Measurements from ENCODE around the gene ATG2A. TPM values are rescaled to one million over a fixed set of nuclear protein-coding genes. Genes with fewer than 3 reads are reported as not detected.

ATG2A gene
- polyA plus RNA-seq (ENCODE audit: insufficient read length), result 16.4 TPM
- long read RNA-seq, donor 1, partial matches to known transcripts, result 6 of 6 reads
- long read RNA-seq, donor 1, other reads (novel, unspliced or antisense), result 0 of 6 reads
- long read RNA-seq, donor 2, result 0 reads
- long read RNA-seq, donor 3, result 0 reads
- long read RNA-seq, donor 4, result 0 reads
- long read RNA-seq, donor 5, result 0 reads
- long read RNA-seq, donor 6, result 0 reads
- long read RNA-seq, donor 7, result 0 reads
- long read RNA-seq, donor 8, result 0 reads

- DNase-seq, result peak; percentile 100
Measured at GRCh38 chr11:64916775-64917662, at the start of gene ATG2A. Gene ATG2A (minus strand): TSS chr11:64917209. CDS start chr11:64917135, 74 bp downstream.

GRCh38 chr11:64963072-64963631 is 46.1 kb upstream of the ATG2A start:
- DNase-seq, result no peak

GRCh38 chr11:64960719-64961118 is 43.7 kb upstream of the ATG2A start:
- DNase-seq, result no peak

- DNase-seq, result no peak
Measured at GRCh38 chr11:64959498-64959897, 42.5 kb upstream of the ATG2A start.

- DNase-seq, result no peak
Measured at GRCh38 chr11:64954201-64954600, 37.2 kb upstream of the ATG2A start.

GRCh38 chr11:64951529-64951928 is 34.5 kb upstream of the ATG2A start:
- no peak for DNase-seq

- no peak for DNase-seq
Measured at GRCh38 chr11:64947208-64947814, 30.3 kb upstream of the ATG2A start.

GRCh38 chr11:64936539-64936938 is 19.5 kb upstream of the ATG2A start:
- no peak for DNase-seq

- DNase-seq, result no peak
Measured at GRCh38 chr11:64935359-64936081, 18.5 kb upstream of the ATG2A start, which contains the start of gene GPHA2. Gene GPHA2 (minus strand): TSS chr11:64935893. CDS start chr11:64935460, 433 bp downstream.

- no peak for DNase-seq
Measured at GRCh38 chr11:64934682-64935358, 17.8 kb upstream of the ATG2A start.

- no peak for DNase-seq
Measured at GRCh38 chr11:64933935-64934681, 17.1 kb upstream of the ATG2A start.

GRCh38 chr11:64933213-64933934 is 16.4 kb upstream of the ATG2A start:
- DNase-seq, result no peak

- DNase-seq, result no peak
Measured at GRCh38 chr11:64932324-64932723, 15.3 kb upstream of the ATG2A start.

- DNase-seq, result no peak
Measured at GRCh38 chr11:64931290-64931689, 14.3 kb upstream of the ATG2A start.

GRCh38 chr11:64930340-64930739 is 13.3 kb upstream of the ATG2A start:
- no peak for DNase-seq

GRCh38 chr11:64929625-64930024 is 12.6 kb upstream of the ATG2A start:
- DNase-seq, result no peak

GRCh38 chr11:64928957-64929356 is 11.9 kb upstream of the ATG2A start:
- no peak for DNase-seq

- DNase-seq, result no peak
Measured at GRCh38 chr11:64926689-64927088, 9.7 kb upstream of the ATG2A start.

GRCh38 chr11:64925536-64926436 is 8.8 kb upstream of the ATG2A start:
- no peak for DNase-seq
